Hepatocyte (in vitro differentiated cells): Measurements from ENCODE around the gene P2RY12.

Source experiments
- CTCF ChIP-seq: fragments of 200-600 bp; sonication (generic); IDR thresholded peaks from 2 replicates; pipeline ENCODE4 v1.5.1; 2016; ENCODE audit warnings: antibody characterized with exemption, mild to moderate bottlenecking; ENCODE audit not compliant: poor library complexity
- EZH2 ChIP-seq: fragments of 200-600 bp; sonication (generic); IDR thresholded peaks from 2 replicates; pipeline ENCODE4 v1.6.1; 2016; ENCODE audit warnings: antibody characterized with exemption, mild to moderate bottlenecking, borderline replicate concordance
- EZH2phosphoT487 ChIP-seq: fragments of 200-600 bp; sonication (generic); IDR thresholded peaks from one replicate; pipeline ENCODE4 v1.6.1; 2018; ENCODE audit warnings: antibody characterized with exemption, mild to moderate bottlenecking, low read depth, moderate library complexity; ENCODE audit not compliant: unreplicated experiment, severe bottlenecking

- TF ChIP-seq EZH2phosphoT487 (no peak), CTCF (no peak), EZH2 (no peak)
These were observed 17.8 kb upstream of the P2RY12 start for GRCh38 chr3:151402349-151402748.
